Measurements from ENCODE around the gene ANKRD23. TPM values are rescaled to one million over a fixed set of nuclear protein-coding genes. Genes with fewer than 3 reads are reported as not detected.
A peak's percentile ranks its signal among the peaks of the same experiment; 100 is the strongest.
"Not testable (repeated sequence)": the region's sequence is repeated elsewhere in the genome, so short reads cannot be mapped to it uniquely, and the experiment has no call there.

ANKRD23 gene
- total and polyA plus RNA-seq, 10 donors = 2.4 to 19.8 (median 5.9) TPM

GRCh38 chr2:96865654-96866053 is 21.8 kb upstream of the ANKRD23 start:
- DNase-seq = no peak
- H3K4me3 ChIP-seq = peak overlapping the region in 7 of 8 donors; percentile 81 to 94 (median 83)
- H3K36me3 ChIP-seq = peaks cover 0 to 71% (median 48%) of the 10 kb centered on the region in 6 donors
- H3K27ac ChIP-seq = peak overlapping the region in 5 of 8 donors; percentile 95 to 98 (median 96)
- no peak for TF ChIP-seq POLR2A (IDR thresholded peaks at IDR 0.05)
- TF ChIP-seq CTCF (IDR thresholded peaks at IDR 0.05 in 8 of 11, conservative IDR thresholded peaks at IDR 0.05 in 3 of 11) = no peak
- no peak for TF ChIP-seq POLR2AphosphoS5 (IDR thresholded peaks at IDR 0.05)
- H3K9me3 ChIP-seq = no peaks in the 10 kb centered on the region
- peaks cover 0 to 46% (median 17%) of the 10 kb centered on the region in 7 donors for H3K27me3 ChIP-seq (replicated peaks in 1 of 7)
- intact Hi-C loops (cut with DNase I; ENCODE audit: low total_unique reads) = no loop called here
- 59 to 83% (median 75%) methylated on average over 16 of the region's 16 CpGs for WGBS, 5 donors
- H3K4me1 ChIP-seq = peaks cover 13 to 100% (median 88%) of the 10 kb centered on the region in 6 donors

GRCh38 chr2:96864343-96865091 is 20.7 kb upstream of the ANKRD23 start:
- peaks cover 0 to 79% (median 50%) of the 10 kb centered on the region in 6 donors for H3K36me3 ChIP-seq

GRCh38 chr2:96863575-96864342 is 19.9 kb upstream of the ANKRD23 start:
- Histone ChIP-seq H3K9me3 (no peaks in the 10 kb centered on the region), H3K27me3 (replicated peaks in 1 of 7) (peaks cover 0 to 35% (median 3%) of the 10 kb centered on the region in 7 donors), H3K27ac (peak overlapping the region in 5 of 8 donors; percentile 37 to 98 (median 96)), H3K4me3 (peak overlapping the region in 1 of 8 donors; percentile 94), H3K4me1 (peaks cover 26 to 100% (median 96%) of the 10 kb centered on the region in 6 donors), H3K36me3 (peaks cover 0 to 79% (median 50%) of the 10 kb centered on the region in 6 donors)
- no peak for TF ChIP-seq CTCF (IDR thresholded peaks at IDR 0.05 in 8 of 11, conservative IDR thresholded peaks at IDR 0.05 in 3 of 11)
- no peak for TF ChIP-seq POLR2A (IDR thresholded peaks at IDR 0.05)
- TF ChIP-seq POLR2AphosphoS5 (IDR thresholded peaks at IDR 0.05) = peak in 1 of 3 donors; percentile 11
- DNase-seq = peak; percentile 72
- intact Hi-C loops (cut with DNase I; ENCODE audit: low total_unique reads) = no loop called here
- WGBS, 5 donors = 79 to 86% (median 85%) methylated on average over 6 to 19 of the region's 19 CpGs

More at GRCh38 chr2:96864343-96865091, 20.7 kb upstream of the ANKRD23 start:
- peak overlapping the region in 3 of 8 donors; percentile 81 to 94 (median 83) for H3K4me3 ChIP-seq
- WGBS, 5 donors = 69 to 90% (median 78%) methylated on average over 2 to 25 of the region's 25 CpGs
- H3K9me3 ChIP-seq = no peaks in the 10 kb centered on the region
- H3K27ac ChIP-seq = peak overlapping the region in 6 of 8 donors; percentile 40 to 98 (median 96)
- peak; percentile 78 for DNase-seq
- intact Hi-C loops (cut with DNase I; ENCODE audit: low total_unique reads) = no loop called here
- peaks cover 22 to 100% (median 94%) of the 10 kb centered on the region in 6 donors for H3K4me1 ChIP-seq
- peak in 2 of 3 donors; percentile 21 to 52 for TF ChIP-seq POLR2AphosphoS5 (IDR thresholded peaks at IDR 0.05)
- TF ChIP-seq CTCF (IDR thresholded peaks at IDR 0.05 in 8 of 11, conservative IDR thresholded peaks at IDR 0.05 in 3 of 11) = no peak
- TF ChIP-seq POLR2A (IDR thresholded peaks at IDR 0.05) = no peak
- H3K27me3 ChIP-seq (replicated peaks in 1 of 7) = peaks cover 0 to 35% (median 10%) of the 10 kb centered on the region in 7 donors

- DNase-seq; intact Hi-C loops (cut with DNase I; ENCODE audit: low total_unique reads); H3K9me3 ChIP-seq; H3K4me3 ChIP-seq: not testable (repeated sequence)
- H3K36me3 ChIP-seq = peaks cover 0 to 79% (median 50%) of the 10 kb centered on the region in 6 donors
- peaks cover 0 to 31% (median 0%) of the 10 kb centered on the region in 7 donors for H3K27me3 ChIP-seq (replicated peaks in 1 of 7)
- peak overlapping the region in 4 of 8 donors; percentile 37 to 96 (median 70) for H3K27ac ChIP-seq
- H3K4me1 ChIP-seq = peaks cover 29 to 100% (median 95%) of the 10 kb centered on the region in 6 donors
- 60 to 86% (median 73%) methylated on average over 4 of the region's 4 CpGs for WGBS, 5 donors
These were observed 19.2 kb upstream of the ANKRD23 start for GRCh38 chr2:96863056-96863455.
